Keratinocyte (primary cell): ENCODE results near the gene NHLH1. TPM values are rescaled to one million over a fixed set of nuclear protein-coding genes. Genes with fewer than 3 reads are reported as not detected.

ENCODE experiments used
- DNase-seq: peaks from one replicate; pipeline ENCODE4 v3.0.0-alpha.2; 2011; ENCODE audit warnings: low read depth, missing footprints, low spot score
- FAIRE-seq: peaks from 2 replicates; lab custom pipeline; 2011; peaks lifted over from hg19 to GRCh38; lab: Jason Lieb, UNC
- H2AFZ ChIP-seq: 2 replicates; pipeline ENCODE4 v1.6.0; 2012; ENCODE audit warnings: low read length, control low read depth, inconsistent platforms; ENCODE audit not compliant: control insufficient read depth
- H3K27ac ChIP-seq: 2 replicates; pipeline ENCODE4 v1.5.1; 2011; ENCODE audit warnings: low read length; ENCODE audit not compliant: control insufficient read depth, insufficient read depth
- H3K27me3 ChIP-seq: 3 replicates; pipeline ENCODE4 v1.6.0; 2011; ENCODE audit warnings: low read length; ENCODE audit not compliant: control insufficient read depth, insufficient read depth; ENCODE audit errors: extremely low read depth
- H3K36me3 ChIP-seq, 2 experiments: 2 replicates in 1 of 2; 3 replicates in 1 of 2; pipeline ENCODE4 v1.5.1; 2011; ENCODE audit warnings: low read length in 2 of 2, mild to moderate bottlenecking in 1 of 2; ENCODE audit not compliant: control insufficient read depth in 2 of 2, insufficient read depth in 2 of 2; ENCODE audit errors: extremely low read depth in 1 of 2
- H3K4me1 ChIP-seq: 3 replicates; pipeline ENCODE4 v1.5.1; 2011; ENCODE audit warnings: low read length; ENCODE audit not compliant: control insufficient read depth, insufficient read depth; ENCODE audit errors: extremely low read depth
- H3K4me2 ChIP-seq: 3 replicates; pipeline ENCODE4 v1.6.0; 2011; ENCODE audit warnings: low read depth, low read length; ENCODE audit not compliant: control insufficient read depth, insufficient read depth; ENCODE audit errors: extremely low read depth
- H3K4me3 ChIP-seq, 3 experiments: fragments of 200-600 bp in 1 of 3; sonication (generic) in 1 of 3; 2 replicates in 2 of 3; 3 replicates in 1 of 3; pipeline ENCODE4 v1.5.1; 2011 to 2016; ENCODE audit warnings: low read length in 3 of 3, mild to moderate bottlenecking in 3 of 3, control low read depth in 2 of 3, inconsistent platforms in 1 of 3, low read depth in 1 of 3, mixed read lengths in 1 of 3, mixed run types in 1 of 3, moderate library complexity in 1 of 3; ENCODE audit not compliant: control insufficient read depth in 2 of 3, insufficient read depth in 2 of 3; ENCODE audit errors: extremely low read depth in 1 of 3
- H3K79me2 ChIP-seq: 2 replicates; pipeline ENCODE4 v1.6.0; 2012; ENCODE audit warnings: low read length; ENCODE audit not compliant: control insufficient read depth, insufficient read depth
- H3K9ac ChIP-seq: 3 replicates; pipeline ENCODE4 v1.6.0; 2011; ENCODE audit warnings: low read length; ENCODE audit not compliant: control insufficient read depth, insufficient read depth; ENCODE audit errors: extremely low read depth
- H3K9me1 ChIP-seq: 3 replicates; pipeline ENCODE4 v1.6.0; 2011; ENCODE audit warnings: low read length; ENCODE audit not compliant: control insufficient read depth, insufficient read depth; ENCODE audit errors: extremely low read depth
- H3K9me3 ChIP-seq: 2 replicates; pipeline ENCODE4 v1.5.1; 2012; ENCODE audit warnings: low read depth, low read length; ENCODE audit not compliant: control insufficient read depth
- H4K20me1 ChIP-seq: 3 replicates; pipeline ENCODE4 v1.6.0; 2011; ENCODE audit warnings: low read length; ENCODE audit not compliant: control insufficient read depth, insufficient read depth; ENCODE audit errors: extremely low read depth
- CTCF ChIP-seq, 3 experiments: IDR thresholded peaks in 1 of 3; conservative IDR thresholded peaks in 1 of 3; optimal IDR thresholded peaks in 1 of 3; 2 replicates in 2 of 3; 3 replicates in 1 of 3; pipeline versions ENCODE3 to v1.5.1; 2011; ENCODE audit warnings: low read length in 3 of 3, mild to moderate bottlenecking in 3 of 3, moderate library complexity in 2 of 3, control low read depth in 1 of 3, inconsistent platforms in 1 of 3; ENCODE audit not compliant: insufficient read depth in 2 of 3; ENCODE audit errors: extremely low read depth in 1 of 3
- EZH2 ChIP-seq: IDR thresholded peaks from one replicate; pipeline ENCODE4 v1.6.1; 2012; ENCODE audit warnings: inconsistent platforms, mild to moderate bottlenecking, low read length, moderate library complexity
- dilution Hi-C: fragments of 300-500 bp; cut with MboI; formaldehyde crosslinking; loops from one replicate; pipeline ENCODE4 v1.7.0; 2020; ENCODE audit warnings: low sequenced_read_pairs; ENCODE audit not compliant: extremely low pct_ligation_motif_present
- polyA plus RNA-seq, 5 experiments: library from polyadenylated mRNA; depleted of rRNA in 3 of 5; stranded (reverse) in 3 of 5; stranded (forward) in 1 of 5; unstranded in 1 of 5; fragments of >200 nt; gene quantifications; 1 replicate in 1 of 5; 2 replicates in 3 of 5; 3 replicates in 1 of 5; pipeline versions ENCODE4 v1.2.1 to v1.2.3, GENCODE V29; 2011 to 2012; ENCODE audit warnings: missing spikeins in 2 of 5, low read depth in 1 of 5, low replicate concordance in 1 of 5

The NHLH1 gene
- polyA plus RNA-seq, 1 donor (not counting 4 experiments of a cell fraction or from before 2014, with no cell fraction given): 0.13 TPM

- H4K20me1 ChIP-seq: no peaks in the 10 kb centered on the region
- TF ChIP-seq CTCF (optimal IDR thresholded peaks at IDR 0.05 in 1 of 3, IDR thresholded peaks at IDR 0.05 in 1 of 3, conservative IDR thresholded peaks at IDR 0.05 in 1 of 3; ENCODE audit: extremely low read depth in 1 of 3, insufficient read depth in 2 of 3, low read length in 3 of 3) (no peak), EZH2 (no peak)
- peaks cover 10 to 21% of the 10 kb centered on the region in 2 experiments for H3K36me3 ChIP-seq
- H3K27ac ChIP-seq: no peak overlapping the region
- peaks cover 79% of the 10 kb centered on the region for H3K79me2 ChIP-seq
- no peak overlapping the region for H3K4me3 ChIP-seq
- H2AFZ ChIP-seq: no peak overlapping the region
- H3K4me2 ChIP-seq: no peak overlapping the region
- no peaks in the 10 kb centered on the region for H3K9me3 ChIP-seq
- H3K9ac ChIP-seq: no peak overlapping the region
- no peaks in the 10 kb centered on the region for H3K27me3 ChIP-seq
- no peaks in the 10 kb centered on the region for H3K9me1 ChIP-seq
- H3K4me1 ChIP-seq: peaks cover 16% of the 10 kb centered on the region
- DNase-seq: no peak
- dilution Hi-C loops: no loop called here
- FAIRE-seq: no peak
Observed at GRCh38 chr1:160340146-160340545, 26.7 kb upstream of the NHLH1 start.

GRCh38 chr1:160340866-160341265 lies 26.0 kb upstream of the NHLH1 start:
- no peak for DNase-seq
- Histone ChIP-seq H3K4me1 (peaks cover 16% of the 10 kb centered on the region), H3K79me2 (peaks cover 79% of the 10 kb centered on the region), H3K9me3 (no peaks in the 10 kb centered on the region), H3K4me2 (peak overlapping the region; percentile 88), H3K9ac (peak overlapping the region; percentile 16), H3K27ac (no peak overlapping the region), H3K4me3 (no peak overlapping the region), H4K20me1 (no peaks in the 10 kb centered on the region), H2AFZ (no peak overlapping the region), H3K27me3 (no peaks in the 10 kb centered on the region), H3K9me1 (no peaks in the 10 kb centered on the region), H3K36me3 (peaks cover 12 to 21% of the 10 kb centered on the region in 2 experiments)
- dilution Hi-C loops: no loop called here
- no peak for FAIRE-seq
- TF ChIP-seq CTCF (optimal IDR thresholded peaks at IDR 0.05 in 1 of 3, IDR thresholded peaks at IDR 0.05 in 1 of 3, conservative IDR thresholded peaks at IDR 0.05 in 1 of 3; ENCODE audit: extremely low read depth in 1 of 3, insufficient read depth in 2 of 3, low read length in 3 of 3): no peak
- TF ChIP-seq EZH2: no peak
